HT-29 (cell line): ENCODE measurements around the gene RNF208. TPM values are rescaled to one million over a fixed set of nuclear protein-coding genes. Genes with fewer than 3 reads are reported as not detected.
A peak's percentile ranks its signal among the peaks of the same experiment; 100 is the strongest.
"Not testable (repeated sequence)": the region's sequence is repeated elsewhere in the genome, so short reads cannot be mapped to it uniquely, and the experiment has no call there.

ENCODE experiments used
- DNase-seq: peaks from one replicate; pipeline ENCODE4 v3.0.0-alpha.2; 2015; ENCODE audit warnings: low spot score
- total RNA-seq: library from RNA; depleted of rRNA; stranded (reverse); fragments of >200 nt; shearing (Covaris generic); gene quantifications from 2 replicates; pipeline ENCODE4 v1.2.3, GENCODE V29; 2014

Gene RNF208
- total RNA-seq, 1 experiment from 2014 or later: 1.7 TPM

DNA sequence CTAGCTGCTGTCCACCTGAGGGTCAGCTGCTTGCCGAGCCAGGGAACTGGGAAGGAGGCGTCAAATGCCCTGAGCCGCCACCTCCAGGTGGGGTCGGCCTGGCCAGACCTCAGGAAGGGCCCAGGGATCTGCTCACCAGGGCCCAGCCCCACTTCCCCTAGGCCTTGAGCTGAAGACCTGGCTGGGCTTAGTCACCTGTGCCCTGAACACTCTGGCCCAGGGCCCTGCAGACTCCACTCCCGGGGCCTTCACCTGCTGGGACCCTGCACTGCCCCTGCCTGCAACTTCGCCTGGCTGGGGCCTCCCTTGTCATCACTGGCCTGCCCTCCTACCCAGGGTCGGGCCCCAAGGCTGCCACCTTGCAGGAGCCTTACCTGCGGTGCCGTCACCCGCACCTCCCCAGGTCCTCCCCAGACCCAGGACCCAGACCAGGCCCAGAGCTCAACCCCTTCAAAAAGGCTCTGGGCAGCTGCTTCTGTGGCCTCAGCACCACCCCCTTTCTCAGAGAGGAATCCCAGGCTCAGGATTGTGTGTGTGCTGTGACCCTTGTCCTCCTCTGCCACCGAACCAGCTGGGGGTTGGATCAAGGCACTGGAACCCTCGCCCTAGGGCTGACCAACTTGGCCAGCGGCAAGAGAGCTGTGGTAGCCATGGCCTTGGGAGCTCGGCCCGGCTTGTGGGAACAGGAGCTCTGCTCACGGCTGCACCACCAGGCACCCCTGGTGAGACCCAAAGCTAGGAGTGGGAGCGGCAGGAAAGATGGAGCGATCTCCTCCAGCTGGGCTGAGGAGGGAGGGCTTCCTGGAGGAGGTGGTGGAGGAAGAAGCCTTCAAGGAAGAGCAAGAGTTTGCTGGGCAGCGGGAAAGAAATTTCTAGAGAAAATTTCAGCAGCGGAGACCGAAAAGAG is 31.9 kb upstream of the RNF208 start:
- no peak for DNase-seq

DNA sequence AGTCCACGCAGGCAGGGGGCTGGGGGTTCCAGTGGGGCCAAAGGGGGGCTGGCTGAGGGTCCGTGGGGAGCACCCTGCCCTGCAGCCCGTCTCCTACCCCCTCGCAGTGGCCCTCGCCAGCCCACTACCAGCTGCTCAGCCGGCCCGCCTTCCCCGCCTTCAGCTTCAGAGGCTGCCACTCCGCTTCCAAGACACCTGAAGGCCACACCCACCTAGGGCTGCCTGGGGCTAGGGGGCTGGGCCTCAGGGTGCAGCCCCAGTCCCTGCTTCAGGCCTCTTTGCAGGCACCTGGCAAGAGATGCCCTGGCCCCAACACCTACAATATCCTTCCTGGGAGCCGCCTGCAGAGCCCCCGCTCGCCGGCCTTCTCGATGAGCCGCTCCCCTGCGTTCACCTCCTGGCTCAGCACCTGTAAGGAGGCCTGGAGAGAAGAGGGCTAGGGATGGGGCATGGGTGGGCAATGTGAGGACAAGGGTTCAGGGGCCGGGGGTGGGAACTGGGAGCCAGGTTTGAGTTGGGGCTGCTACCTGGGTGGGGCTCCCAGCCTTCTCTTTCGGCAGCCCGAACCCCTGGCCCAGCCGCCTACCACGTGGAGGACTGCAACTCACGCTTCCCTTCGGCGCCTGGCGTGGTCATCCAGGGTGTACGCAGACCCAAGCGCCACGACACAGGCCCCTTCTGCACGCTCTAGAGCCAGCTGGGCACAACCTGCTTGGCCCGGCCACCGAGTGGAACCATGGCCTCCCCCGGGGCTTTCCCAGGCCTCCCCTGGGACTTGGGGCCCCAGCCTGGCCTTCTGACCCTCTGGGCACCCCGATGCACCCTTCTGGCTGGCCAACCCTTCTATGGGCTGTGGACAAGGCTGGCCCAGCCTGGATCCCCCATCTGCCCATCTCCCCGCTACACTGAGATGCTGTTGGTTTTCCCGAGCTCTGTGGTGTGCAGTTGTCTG is 30.8 kb upstream of the RNF208 start:
- no peak for DNase-seq

DNA sequence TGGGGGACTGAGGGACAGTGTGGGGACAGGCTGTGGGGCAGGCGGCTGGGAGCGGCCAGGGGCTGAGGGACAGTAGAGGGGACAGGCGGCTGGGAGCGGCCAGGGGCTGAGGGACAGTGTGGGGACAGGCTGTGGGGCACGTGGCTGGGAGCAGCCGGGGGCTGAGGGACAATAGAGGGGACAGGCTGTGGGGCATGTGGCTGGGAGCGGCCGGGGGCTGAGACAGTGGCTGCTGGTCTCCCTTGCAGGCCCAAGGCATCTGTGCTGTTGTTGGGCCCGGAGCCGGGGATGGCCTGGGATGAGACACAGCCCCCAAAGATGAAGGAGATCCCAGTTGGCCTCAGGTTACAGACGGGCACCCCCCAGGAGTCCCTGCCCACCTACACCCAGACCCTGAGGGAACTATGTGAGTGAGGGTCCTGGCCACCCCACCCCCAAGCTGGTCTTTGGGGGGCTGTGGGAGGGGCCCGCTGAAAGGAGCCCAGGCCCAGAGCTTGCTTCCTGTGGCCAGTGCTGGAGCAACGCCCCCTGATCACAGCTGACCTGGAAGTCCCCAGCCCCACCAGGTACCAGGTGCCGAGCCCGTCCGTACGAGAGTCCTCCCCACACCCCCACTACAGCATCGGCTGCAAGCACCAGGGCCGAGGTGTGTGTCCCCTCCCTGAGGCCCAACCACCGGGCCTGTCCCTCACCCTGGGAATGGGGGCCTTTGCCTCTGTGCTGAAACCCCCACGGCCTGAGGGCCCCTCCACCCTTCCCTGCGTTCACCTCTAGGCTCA is 29.6 kb upstream of the RNF208 start:
- DNase-seq: no peak

DNA sequence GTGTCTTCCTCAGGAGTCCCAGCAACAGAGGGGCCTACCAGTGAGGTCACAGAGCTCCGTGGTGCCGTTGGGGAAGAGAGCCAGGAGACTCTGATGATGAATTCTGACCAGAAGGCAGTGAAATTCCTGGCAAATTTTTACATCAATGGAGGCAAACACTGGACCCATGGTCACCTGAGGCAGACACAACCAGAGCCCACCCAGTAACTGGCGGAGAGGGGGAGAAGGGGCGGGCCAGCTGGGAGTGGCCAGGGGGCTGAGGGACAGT is 29.1 kb upstream of the RNF208 start, which contains the start of gene STPG3:
STPG3 (plus strand) TSS at position 93 of the 268 bp plus-strand sequence; CDS start at position 94, 1 bp downstream.
- DNase-seq: no peak

DNA sequence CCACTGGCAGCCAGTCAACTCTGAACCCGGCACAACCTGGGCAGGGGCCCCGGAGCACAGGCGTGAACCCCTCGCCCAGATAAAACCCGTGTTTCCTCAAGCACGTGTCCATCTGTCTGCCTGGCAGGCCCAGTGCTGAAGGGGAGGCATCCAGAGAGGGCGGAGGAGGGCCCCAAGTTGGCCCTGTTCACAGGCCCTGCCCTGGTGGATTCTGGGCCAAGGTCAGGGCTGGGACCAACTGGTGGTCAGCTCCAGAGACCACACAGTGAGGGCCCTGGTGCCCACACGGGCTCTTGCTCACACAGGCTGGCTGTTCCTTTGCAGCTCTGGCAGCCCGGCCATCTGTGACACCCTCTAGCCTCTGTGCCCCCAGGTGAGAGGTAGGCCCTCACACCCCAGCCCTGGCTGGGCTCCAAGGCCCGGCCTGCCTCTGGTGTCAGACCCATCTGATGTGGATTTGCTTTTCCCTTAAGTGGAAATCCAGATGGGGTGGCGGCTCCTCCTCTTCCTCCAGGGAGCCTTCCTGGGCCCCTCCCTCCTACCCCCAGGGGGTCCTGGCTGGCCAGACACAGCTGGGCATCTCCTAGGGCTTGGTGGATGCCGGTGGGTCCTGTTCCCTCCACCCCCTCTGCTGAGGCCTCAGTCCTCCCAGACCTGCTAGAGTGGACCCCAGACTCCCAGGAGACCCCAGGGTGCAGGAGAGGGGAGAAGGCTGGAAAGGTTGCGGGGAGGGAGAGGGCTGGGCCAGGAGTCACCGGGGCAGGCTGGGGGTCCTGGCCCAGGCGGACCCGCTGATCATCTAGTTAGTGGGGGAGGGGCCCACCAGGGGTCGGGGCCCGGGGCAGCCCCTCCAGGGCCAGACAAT is 28.5 kb upstream of the RNF208 start:
- DNase-seq: no peak

DNA sequence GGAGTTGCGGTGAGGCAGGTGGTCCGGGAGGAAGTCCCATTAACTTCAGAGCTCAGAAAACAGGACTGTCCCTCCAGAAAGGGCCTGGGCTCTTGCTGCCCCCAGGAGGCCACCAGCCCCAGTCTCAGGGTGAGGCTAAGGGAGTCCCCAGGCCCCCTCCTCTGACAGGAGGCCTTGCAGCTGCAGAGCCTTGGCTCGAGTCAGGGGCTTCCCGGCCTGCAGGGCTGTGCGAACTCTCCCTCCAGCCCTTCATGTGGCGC is 25.8 kb upstream of the RNF208 start:
- no peak for DNase-seq

DNA sequence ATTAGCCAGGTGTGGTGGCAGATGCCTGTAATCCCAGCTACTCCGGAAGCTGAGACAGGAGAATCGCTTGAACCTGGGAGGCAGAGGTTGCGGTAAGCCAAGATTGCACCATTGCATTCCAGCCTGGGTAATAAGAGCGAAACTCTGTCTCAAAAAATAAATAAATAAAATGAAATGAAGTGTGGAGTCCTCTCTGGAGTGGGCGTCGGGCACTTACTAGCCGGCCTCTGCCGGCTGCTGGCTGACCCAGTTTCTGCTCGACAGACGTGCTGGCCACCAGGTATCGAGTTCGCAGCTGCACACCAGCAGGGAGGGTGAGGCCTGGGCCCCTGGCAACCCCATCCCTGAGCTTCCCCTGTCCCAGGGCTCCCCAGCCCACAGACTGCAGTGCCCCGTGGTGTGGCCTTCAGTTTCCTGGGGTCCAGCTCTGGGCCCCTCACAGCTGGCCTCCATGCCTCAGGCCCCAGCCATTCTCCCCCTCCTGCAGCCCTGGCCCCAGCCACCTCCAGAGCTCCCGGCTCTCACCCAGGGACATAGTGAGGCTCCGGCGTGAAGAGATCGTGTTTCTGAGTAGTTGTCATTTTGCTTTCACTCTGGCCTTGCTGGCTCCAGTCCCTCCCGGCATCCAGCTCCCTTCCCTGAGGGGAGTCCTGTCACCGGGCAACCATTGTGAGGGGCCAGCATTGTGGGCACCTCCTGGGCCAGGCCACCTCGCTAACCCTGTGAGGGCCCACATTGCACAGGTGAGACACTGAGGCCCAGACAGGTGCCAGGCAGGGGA is 25.3 kb upstream of the RNF208 start:
- no peak for DNase-seq

DNA sequence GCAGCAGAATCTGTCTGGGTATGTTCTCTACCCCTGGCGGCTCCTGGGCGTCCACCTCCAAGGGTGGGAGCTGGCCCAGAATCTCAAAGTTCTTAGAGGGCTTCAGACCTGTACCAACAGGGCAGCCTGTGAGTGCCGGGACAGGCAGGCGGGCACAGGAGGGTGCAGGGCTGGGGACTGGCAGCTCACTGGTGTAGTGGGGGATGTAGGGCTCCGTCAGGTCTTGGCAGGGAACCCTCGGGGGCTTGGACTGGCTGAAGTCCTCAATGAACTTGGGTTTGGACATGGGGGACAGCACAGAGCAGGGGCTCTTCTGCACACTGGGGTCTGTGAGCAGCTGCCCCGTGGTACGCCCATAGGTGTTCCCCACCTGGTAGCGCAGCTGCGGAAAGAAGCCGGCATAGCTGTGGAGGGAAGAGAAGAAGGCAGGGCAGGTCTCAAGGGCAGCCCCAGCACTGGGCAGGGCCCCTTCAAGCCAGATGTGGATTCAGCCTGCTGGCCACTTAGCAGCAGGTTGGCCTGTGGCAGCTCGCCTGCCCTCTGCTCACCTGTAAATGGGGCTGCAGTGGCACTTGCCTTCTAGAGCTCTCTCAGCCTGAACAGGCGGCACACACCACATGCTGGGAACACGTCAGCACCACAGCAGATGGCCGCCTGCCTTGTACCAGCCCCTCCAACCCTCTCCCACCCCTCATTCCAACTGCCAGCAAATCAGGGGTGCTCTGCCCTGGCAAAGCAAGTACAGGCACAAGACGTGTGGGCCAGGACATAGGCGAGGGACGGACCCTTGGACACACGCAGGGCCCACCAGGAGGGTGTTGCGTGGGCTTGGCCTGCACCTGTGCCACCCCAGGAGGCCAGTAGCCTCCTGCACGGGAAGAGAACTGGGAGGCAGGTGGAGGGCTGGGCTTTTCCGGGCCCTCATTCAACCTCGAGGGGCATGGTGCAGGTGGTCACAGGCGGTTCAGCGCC is 23.7 kb upstream of the RNF208 start:
- DNase-seq: no peak

DNA sequence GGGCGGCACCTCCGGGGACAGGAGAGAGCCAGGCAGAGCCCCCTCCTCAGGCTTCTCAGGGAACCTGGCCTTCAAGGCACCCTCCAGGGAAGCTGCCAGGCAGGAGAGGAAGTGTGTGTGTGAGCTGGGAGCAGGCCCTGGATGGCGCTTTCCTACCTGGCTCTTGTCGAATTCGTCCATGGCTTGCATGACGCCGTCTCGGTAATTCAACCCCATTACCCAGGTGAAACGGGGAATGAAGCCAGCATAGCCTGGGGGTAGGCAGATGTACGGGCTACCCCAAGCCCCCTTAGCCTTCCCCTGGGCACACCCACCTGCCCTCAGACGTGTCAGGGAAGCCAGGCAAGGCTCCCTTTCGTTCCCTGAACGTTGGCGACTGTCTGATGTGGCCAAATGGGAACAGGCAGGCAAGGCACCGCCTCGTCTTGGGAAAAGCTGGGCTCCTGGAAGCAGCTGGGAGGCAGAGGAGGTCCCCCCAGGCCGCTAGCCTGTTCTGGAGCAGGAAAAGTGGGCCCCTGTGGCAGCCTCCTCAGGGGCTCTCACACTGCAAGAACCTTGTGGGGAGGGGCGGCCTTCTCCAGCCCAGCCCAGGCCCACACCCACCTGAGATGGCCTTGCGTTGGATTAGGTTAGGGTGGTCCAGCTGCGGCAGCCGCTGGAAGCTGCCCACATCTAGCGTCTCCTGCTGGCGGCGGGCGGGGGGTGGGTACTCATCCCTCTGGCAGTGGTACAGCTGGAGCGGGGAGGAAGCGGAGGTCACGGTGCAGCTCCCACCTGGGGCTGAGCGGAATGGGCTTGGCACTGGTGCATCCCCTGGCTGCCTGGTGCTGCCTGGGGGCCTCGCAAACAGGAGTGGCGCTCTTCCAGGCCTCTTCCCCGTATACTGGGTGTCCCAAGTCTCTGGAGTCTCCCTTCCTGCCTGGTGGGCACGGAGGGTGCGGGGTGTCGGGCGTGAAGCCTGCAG is 22.7 kb upstream of the RNF208 start:
- DNase-seq: peak; percentile 57

DNA sequence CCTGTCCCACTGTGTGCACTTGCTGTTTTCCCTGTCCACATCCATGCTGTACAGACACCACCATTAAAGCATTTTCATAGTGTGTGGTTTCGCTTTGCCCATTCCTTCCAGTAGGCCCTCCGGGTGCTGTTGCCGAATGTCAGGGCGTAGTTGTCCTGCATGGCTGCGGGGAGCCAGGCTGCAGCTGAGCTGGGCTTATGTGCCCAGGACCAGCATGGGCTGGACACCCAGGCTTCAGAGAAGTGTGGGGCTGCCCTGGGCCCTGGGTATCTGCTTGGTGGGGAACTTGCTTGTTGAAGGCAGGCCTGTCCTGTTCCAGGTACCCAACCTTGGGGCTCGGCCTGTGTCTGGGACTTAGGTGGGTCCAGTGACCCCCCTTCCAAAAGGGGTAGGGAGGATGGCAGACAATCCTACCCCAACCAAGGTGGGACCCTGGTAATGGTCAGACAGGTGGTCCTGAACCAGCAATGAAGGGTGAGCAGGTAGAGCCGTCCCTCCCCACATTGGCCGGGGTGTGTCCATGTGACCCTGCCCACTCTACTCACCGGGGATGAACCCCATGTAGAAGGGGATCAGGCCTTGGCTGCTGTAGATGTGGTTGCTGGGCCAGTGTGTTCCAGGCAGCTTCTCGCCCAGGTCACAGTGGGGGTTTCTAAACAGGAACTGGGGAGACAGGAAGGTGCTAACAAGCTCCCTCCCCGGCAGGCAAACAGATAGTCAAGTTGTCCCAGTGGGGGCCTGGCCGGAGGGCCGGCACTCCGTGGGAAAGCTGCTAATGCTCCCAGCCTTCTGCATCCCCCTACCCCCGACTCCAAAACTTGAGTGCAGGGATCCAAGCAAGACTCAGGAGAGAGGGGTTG is 21.8 kb upstream of the RNF208 start:
- DNase-seq: peak; percentile 61

DNA sequence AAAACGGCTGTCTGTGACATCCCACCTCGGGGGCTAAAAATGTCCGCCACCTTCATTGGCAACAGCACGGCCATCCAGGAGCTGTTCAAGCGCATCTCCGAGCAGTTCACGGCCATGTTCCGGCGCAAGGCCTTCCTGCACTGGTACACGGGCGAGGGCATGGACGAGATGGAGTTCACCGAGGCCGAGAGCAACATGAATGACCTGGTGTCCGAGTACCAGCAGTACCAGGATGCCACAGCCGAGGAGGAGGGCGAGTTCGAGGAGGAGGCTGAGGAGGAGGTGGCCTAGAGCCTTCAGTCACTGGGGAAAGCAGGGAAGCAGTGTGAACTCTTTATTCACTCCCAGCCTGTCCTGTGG is 21.2 kb upstream of the RNF208 start:
- DNase-seq: not testable (repeated sequence)

DNA sequence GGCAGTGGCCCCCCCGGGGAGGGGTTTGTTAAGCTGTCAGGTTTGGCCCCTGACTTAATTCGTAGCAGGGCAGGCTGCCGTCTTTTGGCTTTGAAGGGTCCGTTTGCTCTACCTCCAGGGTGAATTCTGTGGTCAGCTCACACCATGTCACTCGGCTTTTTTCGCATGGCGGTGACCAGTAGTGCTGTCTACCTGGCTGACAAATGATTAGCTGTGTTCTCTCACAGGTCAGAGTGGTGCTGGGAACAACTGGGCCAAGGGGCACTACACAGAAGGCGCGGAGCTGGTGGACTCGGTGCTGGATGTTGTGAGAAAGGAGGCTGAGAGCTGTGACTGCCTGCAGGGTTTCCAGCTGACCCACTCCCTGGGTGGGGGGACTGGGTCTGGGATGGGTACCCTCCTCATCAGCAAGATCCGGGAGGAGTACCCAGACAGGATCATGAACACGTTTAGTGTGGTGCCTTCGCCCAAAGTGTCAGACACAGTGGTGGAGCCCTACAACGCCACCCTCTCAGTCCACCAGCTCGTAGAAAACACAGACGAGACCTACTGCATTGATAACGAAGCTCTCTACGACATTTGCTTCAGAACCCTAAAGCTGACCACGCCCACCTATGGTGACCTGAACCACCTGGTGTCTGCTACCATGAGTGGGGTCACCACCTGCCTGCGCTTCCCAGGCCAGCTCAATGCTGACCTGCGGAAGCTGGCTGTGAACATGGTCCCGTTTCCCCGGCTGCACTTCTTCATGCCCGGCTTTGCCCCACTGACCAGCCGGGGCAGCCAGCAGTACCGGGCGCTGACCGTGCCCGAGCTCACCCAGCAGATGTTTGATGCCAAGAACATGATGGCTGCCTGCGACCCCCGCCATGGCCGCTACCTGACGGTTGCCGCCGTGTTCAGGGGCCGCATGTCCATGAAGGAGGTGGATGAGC is 20.5 kb upstream of the RNF208 start:
- no peak for DNase-seq

DNA sequence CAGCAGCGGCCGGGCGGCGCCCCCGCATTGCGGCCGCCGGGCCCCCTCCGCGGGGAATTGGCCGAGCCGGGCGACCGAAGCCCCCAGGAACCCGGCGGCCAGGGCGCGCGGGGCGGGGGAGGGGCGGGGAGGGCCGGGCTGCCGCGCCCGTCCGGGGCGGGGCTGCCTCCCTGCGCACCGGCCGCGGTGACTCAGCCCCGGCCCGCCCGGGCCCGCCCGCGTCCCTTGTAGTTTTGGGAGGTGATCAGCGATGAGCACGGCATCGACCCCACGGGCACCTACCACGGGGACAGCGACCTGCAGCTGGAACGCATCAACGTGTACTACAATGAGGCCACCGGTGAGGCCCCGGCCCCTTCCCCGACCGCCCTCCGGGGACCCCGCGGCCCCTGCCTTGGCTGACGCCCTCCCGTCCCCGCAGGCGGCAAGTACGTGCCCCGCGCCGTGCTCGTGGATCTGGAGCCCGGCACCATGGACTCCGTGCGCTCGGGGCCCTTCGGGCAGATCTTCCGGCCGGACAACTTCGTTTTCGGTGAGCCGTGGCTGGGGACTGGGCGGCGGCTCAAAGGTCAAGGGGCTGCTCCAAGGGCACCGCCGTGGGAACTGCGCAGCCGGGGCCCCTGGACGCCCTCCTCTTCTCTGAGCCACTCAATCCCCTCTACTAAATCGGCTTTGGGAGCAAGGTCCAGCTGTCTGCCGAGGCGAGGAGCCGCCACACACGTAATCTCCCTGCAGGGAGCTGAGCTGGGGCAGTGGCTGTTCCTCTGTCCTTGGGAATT is 19.6 kb upstream of the RNF208 start:
- DNase-seq: peak; percentile 56

DNA sequence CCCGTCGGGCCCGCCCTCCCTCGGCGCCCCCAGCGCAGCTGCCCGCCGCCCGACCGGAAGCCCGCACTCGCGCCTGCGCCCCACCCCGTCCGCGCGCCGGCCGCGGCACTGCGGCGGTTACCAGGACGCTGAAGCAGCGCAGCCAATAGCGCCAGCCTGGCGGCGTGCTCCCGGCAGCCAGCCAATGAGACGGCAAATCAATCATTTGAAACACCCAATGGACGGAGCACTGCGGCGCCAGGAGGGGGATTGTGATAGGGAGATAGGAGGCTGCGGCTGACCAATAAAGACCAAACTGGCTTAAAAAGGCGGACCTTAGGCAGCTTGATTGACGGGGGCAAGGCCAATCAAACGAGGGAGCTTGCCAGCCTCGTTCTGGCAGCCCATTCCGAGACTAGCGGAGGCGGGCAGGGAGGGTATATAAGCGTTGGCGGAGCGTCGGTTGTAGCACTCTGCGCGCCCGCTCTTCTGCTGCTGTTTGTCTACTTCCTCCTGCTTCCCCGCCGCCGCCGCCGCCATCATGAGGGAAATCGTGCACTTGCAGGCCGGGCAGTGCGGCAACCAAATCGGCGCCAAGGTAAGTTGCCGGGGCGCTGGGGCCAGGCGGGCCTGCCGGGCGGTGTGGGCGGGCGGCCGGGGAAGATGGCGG is 18.9 kb upstream of the RNF208 start, which contains the start of gene TUBB4B:
TUBB4B (plus strand) TSS at position 447 of the 649 bp plus-strand sequence; CDS start at position 521, 74 bp downstream.
- peak; percentile 99 for DNase-seq
